ENCODE measurements around the gene ANKRD17.

- TF ChIP-seq CTCF (IDR thresholded peaks at IDR 0.05; ENCODE audit: low read length) (no peak), EZH2 (IDR thresholded peaks at IDR 0.05; ENCODE audit: borderline replicate concordance, low read length) (no peak)
Measured at GRCh38 chr4:73170518-73171198, 87.9 kb downstream of the ANKRD17 start.

Data from OCI-LY1 (cell line).